ENCODE data around the gene NEO1.
A peak's percentile ranks its signal among the peaks of the same experiment; 100 is the strongest.

The NEO1 gene

GRCh38 chr15:73254598-73254997 lies 202.3 kb downstream of the NEO1 start:
- Histone ChIP-seq H3K14ac (ENCODE audit: low read length in 2 of 2) (no peak overlapping the region), H3K79me1 (replicated peaks; ENCODE audit: low read length, poor library complexity, severe bottlenecking) (peaks cover 2% of the 10 kb centered on the region), H3K36me3 (ENCODE audit: control insufficient read depth in 1 of 2, insufficient read depth in 2 of 2, low read depth in 1 of 2, low read length in 2 of 2) (peaks cover 17% of the 10 kb centered on the region in 2 experiments), H2BK5ac (ENCODE audit: low read depth, low read length, poor library complexity, severe bottlenecking) (no peak overlapping the region), H2BK120ac (ENCODE audit: low read depth, low read length) (no peak overlapping the region), H3K9ac (ENCODE audit: low read length) (no peak overlapping the region), H3K23ac (ENCODE audit: low read length in 2 of 2) (no peak overlapping the region), H4K8ac (ENCODE audit: low read length) (no peak overlapping the region), H3K4me1 (ENCODE audit: control insufficient read depth, insufficient read depth, low read depth, low read length) (no peaks in the 10 kb centered on the region), H3K4ac (ENCODE audit: low read depth in 1 of 2, low read length in 2 of 2) (no peak overlapping the region), H3K27me3 (ENCODE audit: control insufficient read depth in 1 of 2, insufficient read depth in 1 of 2, low read length in 2 of 2) (no peaks in the 10 kb centered on the region), H2AK5ac (ENCODE audit: low read length, severe bottlenecking) (no peak overlapping the region), H2AFZ (ENCODE audit: low read depth, low read length) (no peak overlapping the region), H2BK15ac (ENCODE audit: low read depth, poor library complexity, severe bottlenecking) (no peak overlapping the region), H3K4me3 (ENCODE audit: insufficient read depth in 1 of 2, low read depth in 1 of 2, low read length in 2 of 2) (no peak overlapping the region), H3K27ac (ENCODE audit: low read length, poor library complexity, severe bottlenecking) (no peak overlapping the region), H3K9me3 (ENCODE audit: control insufficient read depth, low read length) (no peaks in the 10 kb centered on the region), H3K4me2 (ENCODE audit: low read length, poor library complexity, severe bottlenecking) (no peak overlapping the region), H3K18ac (ENCODE audit: low read depth in 1 of 2, low read length in 2 of 2) (no peak overlapping the region), H4K91ac (ENCODE audit: low read length) (no peak overlapping the region), H2BK12ac (ENCODE audit: low read length in 2 of 2) (no peak overlapping the region)
- 99% methylated on average over 5 of the region's 6 CpGs for WGBS
- DNase-seq: no peak

DNA sequence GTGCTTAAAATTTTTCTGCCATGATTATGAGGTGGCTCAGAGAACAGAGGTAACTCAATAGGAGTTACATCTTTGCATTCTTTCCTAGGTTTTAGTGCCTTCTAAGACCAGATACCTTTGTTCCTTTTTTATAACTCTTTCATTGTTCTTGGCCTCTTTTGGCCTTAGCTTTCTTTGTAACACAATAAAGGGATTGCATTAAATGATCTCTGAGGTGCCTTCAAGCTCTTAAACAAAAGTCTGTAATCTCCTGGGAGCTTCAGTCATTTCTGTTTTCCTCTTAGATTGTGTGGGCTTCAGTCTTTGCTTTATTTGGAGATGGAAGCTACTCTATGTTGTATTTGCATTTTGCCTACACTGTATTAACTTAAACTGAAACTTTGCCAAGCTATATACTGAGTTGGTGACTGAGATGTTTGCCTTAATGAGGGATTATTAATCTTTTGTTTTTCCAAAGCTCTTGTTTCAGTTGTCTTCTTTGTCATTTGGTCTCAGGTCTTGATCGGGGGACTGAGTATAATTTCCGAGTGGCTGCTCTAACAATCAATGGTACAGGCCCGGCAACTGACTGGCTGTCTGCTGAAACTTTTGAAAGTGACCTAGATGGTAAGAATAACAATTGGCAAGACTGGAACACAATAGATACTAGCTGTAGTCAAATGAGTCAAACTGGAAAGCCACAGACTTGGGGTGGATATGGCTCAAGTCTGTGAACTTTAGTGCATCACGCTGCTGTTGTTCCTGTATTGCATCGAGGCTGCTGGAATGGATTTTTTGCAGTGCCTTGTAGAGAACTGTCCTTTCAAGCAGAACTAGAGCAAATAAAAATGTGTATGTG lies 206.2 kb downstream of the NEO1 start:
- no peak for DNase-seq
- Histone ChIP-seq H2BK15ac (ENCODE audit: low read depth, poor library complexity, severe bottlenecking) (no peak overlapping the region), H3K4me1 (ENCODE audit: control insufficient read depth, insufficient read depth, low read depth, low read length) (no peaks in the 10 kb centered on the region), H2BK5ac (ENCODE audit: low read depth, low read length, poor library complexity, severe bottlenecking) (no peak overlapping the region), H3K27ac (ENCODE audit: low read length, poor library complexity, severe bottlenecking) (no peak overlapping the region), H3K4ac (ENCODE audit: low read depth in 1 of 2, low read length in 2 of 2) (no peak overlapping the region), H3K79me1 (replicated peaks; ENCODE audit: low read length, poor library complexity, severe bottlenecking) (peaks cover 2% of the 10 kb centered on the region), H3K9ac (ENCODE audit: low read length) (no peak overlapping the region), H2AFZ (ENCODE audit: low read depth, low read length) (no peak overlapping the region), H4K91ac (ENCODE audit: low read length) (no peak overlapping the region), H3K4me3 (ENCODE audit: insufficient read depth in 1 of 2, low read depth in 1 of 2, low read length in 2 of 2) (no peak overlapping the region), H3K14ac (ENCODE audit: low read length in 2 of 2) (no peak overlapping the region), H3K9me3 (ENCODE audit: control insufficient read depth, low read length) (no peaks in the 10 kb centered on the region), H2BK12ac (ENCODE audit: low read length in 2 of 2) (no peak overlapping the region), H2BK120ac (ENCODE audit: low read depth, low read length) (no peak overlapping the region), H3K27me3 (ENCODE audit: control insufficient read depth in 1 of 2, insufficient read depth in 1 of 2, low read length in 2 of 2) (no peaks in the 10 kb centered on the region), H3K4me2 (ENCODE audit: low read length, poor library complexity, severe bottlenecking) (no peak overlapping the region), H3K23ac (ENCODE audit: low read length in 2 of 2) (no peak overlapping the region), H2AK5ac (ENCODE audit: low read length, severe bottlenecking) (no peak overlapping the region), H3K36me3 (ENCODE audit: control insufficient read depth in 1 of 2, insufficient read depth in 2 of 2, low read depth in 1 of 2, low read length in 2 of 2) (peaks cover 17 to 41% of the 10 kb centered on the region in 2 experiments), H4K8ac (ENCODE audit: low read length) (no peak overlapping the region), H3K18ac (ENCODE audit: low read depth in 1 of 2, low read length in 2 of 2) (no peak overlapping the region)
- WGBS: 96% methylated on average over 5 of the region's 5 CpGs

DNA sequence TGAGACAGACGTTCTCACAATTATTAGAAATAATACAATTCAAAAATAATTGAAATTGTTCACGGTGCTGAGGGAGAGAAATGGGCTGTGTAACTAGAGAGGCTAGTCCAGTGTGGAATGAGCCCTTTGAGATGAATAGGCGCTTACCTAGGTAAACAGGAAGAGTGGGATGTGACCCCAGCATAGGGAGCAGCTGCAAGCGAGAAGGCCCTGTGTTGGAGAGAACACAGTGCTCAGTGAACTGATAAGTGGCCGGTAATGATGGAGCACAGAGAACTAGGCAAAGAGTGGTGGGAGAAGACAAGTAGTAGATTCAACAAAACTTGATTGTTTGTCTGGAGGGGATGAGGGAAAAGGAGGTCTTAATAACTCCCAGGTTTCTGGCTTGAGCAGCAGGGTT lies 212.6 kb downstream of the NEO1 start:
- Histone ChIP-seq H3K27me3 (ENCODE audit: control insufficient read depth in 1 of 2, insufficient read depth in 1 of 2, low read length in 2 of 2) (no peaks in the 10 kb centered on the region), H3K4me2 (ENCODE audit: low read length, poor library complexity, severe bottlenecking) (no peak overlapping the region), H3K4ac (ENCODE audit: low read depth in 1 of 2, low read length in 2 of 2) (no peak overlapping the region), H2AK5ac (ENCODE audit: low read length, severe bottlenecking) (no peak overlapping the region), H2BK12ac (ENCODE audit: low read length in 2 of 2) (no peak overlapping the region), H2AFZ (ENCODE audit: low read depth, low read length) (no peak overlapping the region), H2BK5ac (ENCODE audit: low read depth, low read length, poor library complexity, severe bottlenecking) (no peak overlapping the region), H2BK120ac (ENCODE audit: low read depth, low read length) (no peak overlapping the region), H3K9me3 (ENCODE audit: control insufficient read depth, low read length) (no peaks in the 10 kb centered on the region), H3K4me1 (ENCODE audit: control insufficient read depth, insufficient read depth, low read depth, low read length) (no peaks in the 10 kb centered on the region), H3K4me3 (ENCODE audit: insufficient read depth in 1 of 2, low read depth in 1 of 2, low read length in 2 of 2) (no peak overlapping the region), H3K14ac (ENCODE audit: low read length in 2 of 2) (no peak overlapping the region), H3K23ac (ENCODE audit: low read length in 2 of 2) (no peak overlapping the region), H3K9ac (ENCODE audit: low read length) (no peak overlapping the region), H4K91ac (ENCODE audit: low read length) (no peak overlapping the region), H3K79me1 (replicated peaks; ENCODE audit: low read length, poor library complexity, severe bottlenecking) (peaks cover 3% of the 10 kb centered on the region), H2BK15ac (ENCODE audit: low read depth, poor library complexity, severe bottlenecking) (no peak overlapping the region), H4K8ac (ENCODE audit: low read length) (no peak overlapping the region), H3K36me3 (ENCODE audit: control insufficient read depth in 1 of 2, insufficient read depth in 2 of 2, low read depth in 1 of 2, low read length in 2 of 2) (peaks cover 7 to 27% of the 10 kb centered on the region in 2 experiments), H3K18ac (ENCODE audit: low read depth in 1 of 2, low read length in 2 of 2) (no peak overlapping the region), H3K27ac (ENCODE audit: low read length, poor library complexity, severe bottlenecking) (no peak overlapping the region)
- no peak for DNase-seq
- 92% methylated on average over 4 of the region's 5 CpGs for WGBS

GRCh38 chr15:73265536-73266153 lies 213.4 kb downstream of the NEO1 start:
- Histone ChIP-seq H2AFZ (ENCODE audit: low read depth, low read length) (no peak overlapping the region), H3K4me3 (ENCODE audit: insufficient read depth in 1 of 2, low read depth in 1 of 2, low read length in 2 of 2) (no peak overlapping the region), H4K91ac (ENCODE audit: low read length) (no peak overlapping the region), H3K23ac (ENCODE audit: low read length in 2 of 2) (no peak overlapping the region), H2BK5ac (ENCODE audit: low read depth, low read length, poor library complexity, severe bottlenecking) (no peak overlapping the region), H2BK120ac (ENCODE audit: low read depth, low read length) (no peak overlapping the region), H3K18ac (ENCODE audit: low read depth in 1 of 2, low read length in 2 of 2) (no peak overlapping the region), H3K9ac (ENCODE audit: low read length) (no peak overlapping the region), H3K4me2 (ENCODE audit: low read length, poor library complexity, severe bottlenecking) (no peak overlapping the region), H3K79me1 (replicated peaks; ENCODE audit: low read length, poor library complexity, severe bottlenecking) (peaks cover 4% of the 10 kb centered on the region), H3K14ac (ENCODE audit: low read length in 2 of 2) (no peak overlapping the region), H3K27ac (ENCODE audit: low read length, poor library complexity, severe bottlenecking) (no peak overlapping the region), H3K4me1 (ENCODE audit: control insufficient read depth, insufficient read depth, low read depth, low read length) (no peaks in the 10 kb centered on the region), H3K4ac (ENCODE audit: low read depth in 1 of 2, low read length in 2 of 2) (no peak overlapping the region), H2BK12ac (ENCODE audit: low read length in 2 of 2) (no peak overlapping the region), H2BK15ac (ENCODE audit: low read depth, poor library complexity, severe bottlenecking) (no peak overlapping the region), H3K27me3 (ENCODE audit: control insufficient read depth in 1 of 2, insufficient read depth in 1 of 2, low read length in 2 of 2) (no peaks in the 10 kb centered on the region), H3K36me3 (ENCODE audit: control insufficient read depth in 1 of 2, insufficient read depth in 2 of 2, low read depth in 1 of 2, low read length in 2 of 2) (peaks cover 6 to 27% of the 10 kb centered on the region in 2 experiments), H4K8ac (ENCODE audit: low read length) (no peak overlapping the region), H3K9me3 (ENCODE audit: control insufficient read depth, low read length) (no peaks in the 10 kb centered on the region), H2AK5ac (ENCODE audit: low read length, severe bottlenecking) (no peak overlapping the region)
- peak; percentile 63 for DNase-seq
- 56% methylated on average over 3 of the region's 4 CpGs for WGBS
